Ovary (tissue), 9 donors: ENCODE measurements around the gene HPSE2. TPM values are rescaled to one million over a fixed set of nuclear protein-coding genes. Genes with fewer than 3 reads are reported as not detected.

Experiments
- DNase-seq, 5 donors: peaks; one replicate each; pipeline ENCODE4 v3.0.0-alpha.2; 2019 to 2020
- H3K27ac ChIP-seq, 2 donors: fragments of 200-600 bp; one replicate each; pipeline versions ENCODE4 v1.5.1 to v1.8.0; 2019 to 2022
- H3K27me3 ChIP-seq: fragments of 200-600 bp; one replicate; pipeline ENCODE4 v1.8.0; 2022
- H3K36me3 ChIP-seq: fragments of 200-600 bp; sonication (generic); one replicate; pipeline ENCODE4 v1.5.1; 2019
- H3K4me1 ChIP-seq: one replicate; pipeline ENCODE4 v1.8.1; 2013; ENCODE audit warnings: mild to moderate bottlenecking, moderate library complexity; ENCODE audit not compliant: insufficient read depth
- H3K4me3 ChIP-seq: fragments of 200-600 bp; sonication (generic); one replicate; pipeline ENCODE4 v1.5.1; 2017
- H3K9me3 ChIP-seq, 2 donors: fragments of 200-600 bp in 1 of 2; sonication (generic) in 1 of 2; one replicate each; pipeline versions ENCODE4 v1.5.1 to v1.8.1; 2013 to 2019; ENCODE audit warnings: mild to moderate bottlenecking in 1 of 2, moderate library complexity in 1 of 2
- CTCF ChIP-seq, 3 donors: fragments of 450-650 bp in 2 of 3; fragments of 200-600 bp in 1 of 3; IDR thresholded peaks; one replicate each; pipeline versions ENCODE4 v1.5.1 to v1.8.0; 2016 to 2022; ENCODE audit warnings: antibody characterized with exemption in 3 of 3, mild to moderate bottlenecking in 1 of 3
- EP300 ChIP-seq: sonication (generic); formaldehyde crosslinking; IDR thresholded peaks from one replicate; pipeline ENCODE4 v1.6.1; 2017; ENCODE audit warnings: antibody characterized with exemption
- POLR2A ChIP-seq: fragments of 450-650 bp; IDR thresholded peaks from one replicate; pipeline ENCODE4 v1.6.1; 2017; ENCODE audit warnings: antibody characterized with exemption, mild to moderate bottlenecking, moderate library complexity
- WGBS, 3 donors: extraction: QIAGEN DNeasy Blood & Tissue Kit in 1 of 3; methylation state at CpG; one replicate each; pipeline versions ENCODE4 v1.1.5 to v1.1.7; 2013 to 2017; 5-methylcytosine and 5-hydroxymethylcytosine counted together
- intact Hi-C, 4 donors: fragments of 100-400 bp; cut with DNase I; formaldehyde crosslinking; loops; one replicate each; pipeline versions ENCODE4 v1.11.0 to v1.15.1; 2022 to 2023
- polyA plus RNA-seq, 2 donors: library from polyadenylated mRNA; stranded (reverse); fragments of 200-250 nt in 1 of 2; fragments of 350-450 nt in 1 of 2; fragmentation: Illumina TruSeq in 1 of 2; extraction: RNeasy Lipid Tissue Mini Kit (QIAGEN cat#74804) in 1 of 2; gene quantifications; one replicate each; pipeline ENCODE4 v1.2.3, GENCODE V29; 2013 to 2014
- total RNA-seq, 7 donors: library from RNA; depleted of rRNA in 2 of 7; stranded (reverse); fragments of >200 nt in 2 of 7; fragmentation: NEBNext Ultra II Directional in 3 of 7; extraction: Animal tissue kit (Norgen Biotek cat#: 25700) in 3 of 7; gene quantifications; one replicate each; pipeline versions ENCODE4 v1.1.0 to v1.2.4, GENCODE V29; 2016 to 2023
- donor health status: DM: no; HTN: no; CAD: no; lungs with moderate emphysema.
- donor health status: DM: no; HTN: no; CAD: no.
- donor health status: Bipolar disorder and iron deficiency.
- donor health status: DM: yes; HTN: yes; CAD: no.
- donor health status: DM: no; HTN: no; CAD: no.
- donor health status: DM: yes; HTN: yes; CAD: no.

Gene HPSE2
- total and polyA plus RNA-seq, 9 donors: 0.07 to 1.2 (median 0.12) TPM; not detected in 4

GRCh38 chr10:98684019-98684899 is 551.4 kb downstream of the HPSE2 start:
- Histone ChIP-seq H3K36me3 (no peaks in the 10 kb centered on the region), H3K4me1 (no peaks in the 10 kb centered on the region), H3K9me3 (no peaks in the 10 kb centered on the region), H3K27ac (no peak overlapping the region), H3K27me3 (no peaks in the 10 kb centered on the region), H3K4me3 (no peak overlapping the region)
- no peak for DNase-seq
- WGBS, 3 donors: 1% methylated on average over 3 of the region's 3 CpGs
- intact Hi-C loops: no loop called here
- TF ChIP-seq EP300 (no peak), POLR2A (no peak), CTCF (IDR thresholded peaks at IDR 0.05) (no peak)

GRCh38 chr10:98676895-98677294 is 558.8 kb downstream of the HPSE2 start:
- no peak overlapping the region for H3K27ac ChIP-seq
- DNase-seq: no peak
- intact Hi-C loops: loop anchor here in 1 of 4 donors (10.0 kb wide), 1 partner anchor 798 kb away; no protein-coding TSS in a partner anchor
- no peaks in the 10 kb centered on the region for H3K27me3 ChIP-seq
- no peak overlapping the region for H3K4me3 ChIP-seq
- TF ChIP-seq EP300 (no peak), CTCF (IDR thresholded peaks at IDR 0.05) (no peak), POLR2A (no peak)
- no peaks in the 10 kb centered on the region for H3K9me3 ChIP-seq
- no peaks in the 10 kb centered on the region for H3K36me3 ChIP-seq
- no peaks in the 10 kb centered on the region for H3K4me1 ChIP-seq

GRCh38 chr10:98675902-98676301 is 559.8 kb downstream of the HPSE2 start:
- Histone ChIP-seq H3K27ac (no peak overlapping the region), H3K4me3 (no peak overlapping the region), H3K27me3 (no peaks in the 10 kb centered on the region), H3K36me3 (no peaks in the 10 kb centered on the region), H3K9me3 (no peaks in the 10 kb centered on the region), H3K4me1 (no peaks in the 10 kb centered on the region)
- 92 to 94% (median 93%) methylated on average over 4 of the region's 4 CpGs for WGBS, 3 donors
- no peak for TF ChIP-seq POLR2A
- no peak for TF ChIP-seq EP300
- no peak for TF ChIP-seq CTCF (IDR thresholded peaks at IDR 0.05)
- no peak for DNase-seq
- intact Hi-C loops: loop anchor here in 1 of 4 donors (10.0 kb wide), 1 partner anchor 799 kb away; no protein-coding TSS in a partner anchor

GRCh38 chr10:98673171-98673782 is 562.4 kb downstream of the HPSE2 start:
- no peaks in the 10 kb centered on the region for H3K9me3 ChIP-seq
- TF ChIP-seq POLR2A: no peak
- no peak for TF ChIP-seq EP300
- no peak for TF ChIP-seq CTCF (IDR thresholded peaks at IDR 0.05)
- no peaks in the 10 kb centered on the region for H3K4me1 ChIP-seq
- intact Hi-C loops: loop anchor here in 1 of 4 donors (10.0 kb wide), 1 partner anchor 802 kb away; no protein-coding TSS in a partner anchor
- H3K27ac ChIP-seq: no peak overlapping the region
- DNase-seq: no peak
- no peaks in the 10 kb centered on the region for H3K36me3 ChIP-seq
- WGBS, 3 donors: 47 to 60% (median 59%) methylated on average over 1 of the region's 1 CpG
- H3K27me3 ChIP-seq: no peaks in the 10 kb centered on the region
- no peak overlapping the region for H3K4me3 ChIP-seq
